Spleen (tissue), 7 donors: ENCODE measurements around the gene NME1.

Source experiments
- CTCF ChIP-seq, 11 experiments: fragments of 200-600 bp in 7 of 11; fragments of 450-650 bp in 4 of 11; sonication (generic) in 4 of 11; IDR thresholded peaks in 8 of 11; conservative IDR thresholded peaks in 3 of 11; 1 replicate in 7 of 11; 2 replicates in 4 of 11; pipeline versions ENCODE4 v1.4.0 to v1.8.0; 2016 to 2021; ENCODE audit warnings: antibody characterized with exemption in 11 of 11, inconsistent platforms in 4 of 11, mild to moderate bottlenecking in 1 of 11
- POLR2A ChIP-seq, 3 donors: fragments of 450-650 bp; IDR thresholded peaks; one replicate each; pipeline ENCODE4 v1.5.1; 2017; ENCODE audit warnings: antibody characterized with exemption in 3 of 3, mild to moderate bottlenecking in 1 of 3
- donor health status: DM: no; HTN: no; CAD: no; lungs with moderate emphysema.
- donor health status: DM: no; HTN: no; CAD: no.
- donor health status: DM: no; HTN: no; CAD: no.

- TF ChIP-seq CTCF (IDR thresholded peaks at IDR 0.05 in 8 of 11, conservative IDR thresholded peaks at IDR 0.05 in 3 of 11) (peak in 1 of 11 experiments; percentile 9), POLR2A (IDR thresholded peaks at IDR 0.05) (no peak)
Measured at GRCh38 chr17:51120357-51120738, 33.0 kb upstream of the NME1 start.
